ENCODE measurements around the gene SETD1A.

The SETD1A gene

DNA sequence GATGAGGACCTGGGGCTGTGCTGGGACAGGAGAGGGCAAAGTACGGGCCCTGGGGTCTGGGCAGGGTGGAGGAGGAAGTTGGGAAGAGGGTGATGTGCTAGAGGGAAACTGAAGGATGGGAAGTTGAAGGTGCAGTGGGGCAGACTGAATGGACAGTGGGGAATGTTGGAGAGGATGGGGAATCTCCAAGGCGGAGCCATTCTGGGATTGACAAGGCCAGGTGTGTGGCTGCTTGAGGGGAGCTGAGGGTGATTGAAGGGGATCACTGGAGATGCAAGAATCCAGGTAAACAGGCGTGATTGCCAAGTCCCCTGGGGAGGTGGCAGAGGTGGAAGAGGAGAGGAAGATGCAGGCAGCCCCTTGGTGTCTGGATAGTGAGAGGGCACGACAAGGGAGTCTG lies 18.9 kb downstream of the SETD1A start:
- DNase-seq: no peak
- in situ Hi-C loops (cut with MboI; ENCODE audit: low pct_unique_long_range_greater_than_20kb, low sequenced_read_pairs): no loop called here

DNA sequence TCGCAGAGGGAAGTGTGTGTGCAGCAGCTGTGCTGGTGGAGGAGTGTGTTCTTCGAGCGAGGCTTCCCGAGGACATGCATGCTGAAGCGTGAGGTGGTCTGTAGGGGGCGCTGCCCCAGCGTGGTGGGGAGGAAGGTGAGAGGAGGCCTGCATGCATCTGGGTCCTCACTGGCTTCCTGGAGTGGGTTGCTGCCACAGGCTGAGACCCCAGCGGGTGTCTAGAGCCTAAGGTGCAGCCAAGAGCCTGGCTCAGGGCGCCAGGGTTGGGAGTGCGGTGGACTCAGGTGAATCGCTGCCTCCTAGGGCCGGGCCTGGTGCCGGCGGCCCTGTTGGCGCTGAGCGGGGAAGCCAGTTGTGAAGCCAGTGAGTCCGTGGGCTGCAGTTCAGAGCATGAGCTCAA lies 19.9 kb downstream of the SETD1A start:
- DNase-seq: peak; percentile 37
- in situ Hi-C loops (cut with MboI; ENCODE audit: low pct_unique_long_range_greater_than_20kb, low sequenced_read_pairs): no loop called here

DNA sequence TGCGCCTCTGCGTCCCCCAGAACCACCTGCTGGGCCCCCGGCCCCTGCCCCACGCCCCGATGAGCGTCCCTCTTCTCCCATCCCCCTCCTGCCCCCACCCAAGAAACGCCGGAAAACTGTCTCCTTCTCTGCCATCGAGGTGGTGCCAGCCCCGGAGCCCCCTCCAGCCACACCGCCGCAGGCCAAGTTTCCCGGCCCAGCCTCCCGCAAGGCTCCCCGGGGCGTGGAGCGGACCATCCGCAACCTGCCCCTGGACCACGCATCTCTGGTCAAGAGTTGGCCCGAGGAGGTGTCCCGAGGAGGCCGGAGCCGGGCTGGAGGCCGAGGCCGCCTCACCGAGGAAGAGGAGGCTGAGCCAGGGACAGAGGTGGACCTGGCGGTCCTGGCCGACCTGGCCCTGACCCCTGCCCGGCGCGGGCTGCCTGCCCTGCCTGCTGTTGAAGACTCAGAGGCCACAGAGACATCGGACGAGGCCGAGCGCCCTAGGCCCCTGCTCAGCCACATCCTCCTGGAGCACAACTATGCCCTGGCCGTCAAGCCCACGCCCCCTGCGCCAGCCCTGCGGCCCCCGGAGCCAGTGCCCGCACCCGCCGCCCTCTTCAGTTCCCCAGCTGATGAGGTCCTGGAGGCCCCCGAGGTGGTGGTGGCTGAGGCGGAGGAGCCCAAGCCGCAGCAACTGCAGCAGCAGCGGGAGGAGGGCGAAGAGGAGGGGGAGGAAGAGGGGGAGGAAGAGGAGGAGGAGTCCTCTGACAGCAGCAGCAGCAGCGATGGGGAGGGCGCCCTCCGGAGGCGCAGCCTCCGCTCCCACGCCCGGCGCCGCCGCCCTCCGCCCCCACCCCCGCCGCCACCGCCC lies 21.8 kb downstream of the SETD1A start:
- DNase-seq: no peak
- in situ Hi-C loops (cut with MboI; ENCODE audit: low pct_unique_long_range_greater_than_20kb, low sequenced_read_pairs): no loop called here

DNA sequence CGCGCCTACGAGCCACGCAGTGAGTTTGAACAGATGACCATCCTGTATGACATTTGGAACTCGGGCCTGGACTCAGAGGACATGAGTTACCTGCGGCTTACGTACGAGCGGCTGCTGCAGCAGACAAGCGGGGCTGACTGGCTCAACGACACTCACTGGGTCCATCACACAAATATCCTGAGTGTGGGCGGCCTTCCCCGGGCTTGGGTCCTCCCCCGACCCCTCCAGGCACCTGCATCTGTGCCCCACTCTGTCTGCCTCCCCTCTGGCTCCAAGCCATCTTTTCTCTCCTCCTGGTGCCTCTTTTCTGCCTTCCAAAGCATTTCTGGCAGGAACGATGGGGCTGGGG lies 22.4 kb downstream of the SETD1A start:
- in situ Hi-C loops (cut with MboI; ENCODE audit: low pct_unique_long_range_greater_than_20kb, low sequenced_read_pairs): no loop called here
- no peak for DNase-seq

DNA sequence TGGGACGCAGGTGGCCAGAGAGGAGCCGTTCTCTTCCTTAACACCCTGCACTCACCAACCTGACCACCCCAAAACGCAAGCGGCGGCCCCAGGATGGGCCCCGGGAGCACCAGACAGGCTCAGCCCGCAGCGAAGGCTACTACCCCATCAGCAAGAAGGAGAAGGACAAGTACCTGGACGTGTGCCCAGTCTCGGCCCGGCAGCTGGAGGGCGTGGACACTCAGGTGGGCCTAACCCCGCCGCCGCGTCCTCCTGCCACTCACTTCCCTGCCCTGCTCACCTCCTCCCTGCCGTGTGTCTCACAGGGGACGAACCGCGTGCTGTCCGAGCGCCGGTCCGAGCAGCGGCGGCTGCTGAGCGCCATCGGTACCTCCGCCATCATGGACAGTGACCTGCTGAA lies 22.9 kb downstream of the SETD1A start:
- DNase-seq: no peak
- in situ Hi-C loops (cut with MboI; ENCODE audit: low pct_unique_long_range_greater_than_20kb, low sequenced_read_pairs): no loop called here

DNA sequence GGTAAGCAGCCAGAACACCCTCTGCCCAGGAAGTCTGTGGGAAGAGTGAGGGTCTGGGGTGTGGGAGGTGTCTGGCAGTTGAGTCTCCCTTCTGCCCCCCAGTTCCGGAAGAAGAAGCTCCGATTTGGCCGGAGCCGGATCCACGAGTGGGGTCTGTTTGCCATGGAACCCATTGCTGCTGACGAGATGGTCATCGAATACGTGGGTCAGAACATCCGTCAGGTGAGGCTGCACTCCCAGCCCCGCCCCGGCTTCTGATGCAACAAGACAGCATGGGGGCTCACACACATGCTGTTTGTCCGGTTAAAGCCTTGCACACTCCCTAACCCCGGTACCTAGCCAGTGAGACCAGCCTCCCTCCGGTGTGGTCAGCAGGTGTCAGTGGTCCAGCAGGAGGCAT lies 23.4 kb downstream of the SETD1A start:
- in situ Hi-C loops (cut with MboI; ENCODE audit: low pct_unique_long_range_greater_than_20kb, low sequenced_read_pairs): no loop called here
- no peak for DNase-seq

DNA sequence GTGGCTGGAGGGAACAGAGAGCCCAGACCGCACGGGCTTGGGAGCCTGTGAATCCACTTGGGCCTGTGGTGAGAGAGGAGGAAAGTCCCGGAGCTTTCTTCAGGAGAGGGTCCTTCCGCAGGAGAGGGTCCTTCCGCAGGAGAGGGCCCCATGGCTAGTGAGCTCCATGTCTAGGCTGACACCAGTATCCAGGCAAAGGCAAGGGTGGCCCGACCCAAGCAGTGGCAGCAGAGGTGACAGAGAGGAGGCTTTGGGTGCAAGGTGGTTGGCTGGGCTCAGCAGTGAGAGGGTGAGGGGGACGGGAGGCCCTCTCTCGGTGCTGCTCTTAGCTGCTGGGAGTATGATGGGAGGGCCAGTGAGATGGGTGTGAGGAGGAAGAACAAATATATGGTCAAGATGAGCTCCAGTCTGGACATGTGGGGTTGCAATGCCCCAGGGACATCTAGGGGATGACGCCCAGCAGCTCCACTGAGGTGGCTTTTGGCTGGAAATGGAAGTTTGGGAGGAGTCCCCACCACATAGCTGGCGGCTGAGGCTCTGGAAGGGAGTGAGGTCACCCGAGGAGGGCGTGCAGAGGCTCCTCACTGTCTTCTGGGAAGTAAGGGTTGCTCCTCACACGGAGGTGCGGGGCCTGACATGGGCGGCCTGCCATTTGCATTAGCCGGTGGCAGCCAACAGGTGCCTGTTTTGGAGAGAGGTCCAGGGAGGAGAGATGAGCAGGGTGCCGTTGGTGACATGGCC lies 25.2 kb downstream of the SETD1A start:
- DNase-seq: no peak
- in situ Hi-C loops (cut with MboI; ENCODE audit: low pct_unique_long_range_greater_than_20kb, low sequenced_read_pairs): no loop called here

DNA sequence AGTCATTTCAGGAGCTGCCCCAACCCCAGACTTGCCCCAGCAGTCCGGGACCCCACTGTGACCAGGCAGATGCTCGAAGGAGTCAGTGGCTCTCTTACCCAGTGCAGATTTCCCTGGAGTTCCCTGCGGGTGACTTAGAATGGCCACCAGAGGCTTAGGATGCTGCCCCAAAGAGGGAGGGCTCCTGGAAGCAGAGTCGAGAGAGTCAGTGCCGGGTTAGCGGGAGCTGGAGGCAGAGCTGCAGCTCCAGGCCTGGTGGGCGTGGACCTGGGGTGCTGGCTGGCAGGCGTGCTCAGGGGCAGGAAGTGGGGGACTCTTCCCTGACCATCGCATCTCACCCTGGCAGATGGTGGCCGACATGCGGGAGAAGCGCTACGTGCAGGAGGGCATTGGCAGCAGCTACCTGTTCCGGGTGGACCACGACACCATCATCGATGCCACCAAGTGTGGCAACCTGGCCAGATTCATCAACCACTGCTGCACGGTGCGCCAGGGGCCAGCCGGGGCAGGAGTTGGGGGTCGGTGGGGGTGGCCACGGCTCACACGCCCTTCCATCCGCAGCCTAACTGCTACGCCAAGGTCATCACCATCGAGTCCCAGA lies 25.8 kb downstream of the SETD1A start:
- no peak for DNase-seq
- in situ Hi-C loops (cut with MboI; ENCODE audit: low pct_unique_long_range_greater_than_20kb, low sequenced_read_pairs): no loop called here

DNA sequence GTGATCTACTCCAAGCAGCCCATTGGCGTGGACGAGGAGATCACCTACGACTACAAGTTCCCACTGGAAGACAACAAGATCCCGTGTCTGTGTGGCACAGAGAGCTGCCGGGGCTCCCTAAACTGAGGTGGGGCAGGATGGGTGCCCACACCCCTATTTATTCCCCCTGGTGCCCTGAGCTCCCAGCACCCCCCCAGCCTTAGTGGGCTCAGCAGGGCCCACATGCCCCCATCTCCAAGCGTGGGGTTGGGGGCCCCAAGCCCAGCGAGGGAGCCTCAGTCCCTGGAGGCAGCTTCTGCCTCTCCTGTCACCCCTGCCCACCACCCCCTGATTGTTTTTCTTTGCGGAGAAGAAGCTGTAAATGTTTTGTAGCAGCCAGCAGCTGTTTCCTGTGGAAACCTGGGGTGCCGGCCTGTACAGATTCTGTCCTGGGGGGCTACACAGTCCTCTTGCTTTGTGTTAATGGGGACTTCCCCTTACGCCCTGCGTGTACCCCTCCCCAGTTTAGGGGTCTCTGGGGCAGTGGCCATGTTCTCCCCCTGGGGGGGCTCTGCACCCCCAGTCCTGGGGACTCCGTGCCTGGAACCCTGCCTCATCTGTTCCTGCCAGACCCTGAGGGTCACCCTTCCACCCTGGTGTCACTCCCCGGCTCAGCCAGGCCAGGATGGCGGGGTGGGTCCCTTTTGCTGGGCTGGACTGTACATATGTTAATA lies 26.5 kb downstream of the SETD1A start:
- in situ Hi-C loops (cut with MboI; ENCODE audit: low pct_unique_long_range_greater_than_20kb, low sequenced_read_pairs): no loop called here
- DNase-seq: no peak

DNA sequence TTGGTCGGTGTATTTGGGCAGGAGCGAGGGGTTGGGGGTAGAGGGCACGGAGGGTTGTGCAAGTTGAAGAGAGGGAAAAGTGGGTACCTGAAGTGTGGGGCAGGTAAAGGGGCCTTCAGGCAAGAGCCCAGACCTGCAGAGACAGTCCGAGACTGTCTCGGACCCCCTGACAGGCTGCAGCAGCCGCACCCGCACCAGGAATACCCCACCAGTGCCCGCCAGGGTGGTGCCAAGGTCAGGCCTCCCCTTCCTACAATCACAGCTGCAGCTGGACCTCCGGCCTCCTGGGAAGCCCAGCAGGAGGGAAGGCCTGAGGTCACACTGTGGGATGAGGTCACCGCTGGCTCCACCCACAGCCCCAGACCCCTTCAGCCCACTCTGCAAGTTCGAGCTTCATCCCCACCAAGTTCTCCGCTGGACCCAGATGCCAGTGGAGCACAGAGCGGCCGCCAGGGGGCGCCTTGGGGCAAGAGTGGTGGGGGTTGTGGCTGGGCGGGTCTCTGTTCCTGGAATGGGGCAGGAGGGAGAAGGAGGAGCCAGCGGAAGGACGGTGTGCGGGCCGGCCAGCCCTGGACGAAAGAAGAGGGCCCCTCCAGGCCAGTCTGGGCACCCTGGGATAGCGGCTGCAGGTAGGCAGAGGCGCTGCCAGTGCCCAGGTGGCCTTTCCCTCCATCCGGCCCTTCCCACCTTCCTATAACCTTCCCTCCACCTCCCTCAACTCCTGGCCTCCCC lies 27.3 kb downstream of the SETD1A start, which contains the start of gene HSD3B7:
HSD3B7 (plus strand) TSS at position 539 of the 732 bp plus-strand sequence. CDS start 452 bp downstream, outside the sequence.
- DNase-seq: peak; percentile 85
- in situ Hi-C loops (cut with MboI; ENCODE audit: low pct_unique_long_range_greater_than_20kb, low sequenced_read_pairs): no loop called here

DNA sequence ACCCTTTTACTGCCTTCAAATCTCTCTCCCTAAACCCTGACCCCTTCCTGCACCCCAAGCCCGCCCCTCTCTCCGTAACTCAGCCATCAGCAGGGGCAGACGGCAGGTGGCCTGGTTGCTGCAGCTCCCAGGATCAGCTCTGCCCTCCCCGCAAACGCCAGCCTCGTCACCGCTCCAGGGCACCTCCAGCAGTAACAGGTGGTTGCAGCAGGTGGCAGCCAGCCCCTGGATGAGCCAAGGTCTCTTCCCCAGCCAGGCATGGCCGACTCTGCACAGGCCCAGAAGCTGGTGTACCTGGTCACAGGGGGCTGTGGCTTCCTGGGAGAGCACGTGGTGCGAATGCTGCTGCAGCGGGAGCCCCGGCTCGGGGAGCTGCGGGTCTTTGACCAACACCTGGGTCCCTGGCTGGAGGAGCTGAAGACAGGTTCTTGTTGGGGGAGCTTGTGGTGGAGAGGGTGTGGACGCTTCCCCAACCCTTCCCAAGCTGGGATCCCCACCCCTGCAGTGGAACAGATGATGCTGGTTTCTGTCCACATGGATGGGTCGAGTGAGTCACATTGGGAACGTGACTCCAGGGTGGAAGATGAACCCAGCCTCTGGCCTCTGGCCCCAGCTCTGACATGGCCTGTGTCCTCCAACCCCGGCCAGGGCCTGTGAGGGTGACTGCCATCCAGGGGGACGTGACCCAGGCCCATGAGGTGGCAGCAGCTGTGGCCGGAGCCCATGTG lies 28.0 kb downstream of the SETD1A start:
- no peak for DNase-seq
- in situ Hi-C loops (cut with MboI; ENCODE audit: low pct_unique_long_range_greater_than_20kb, low sequenced_read_pairs): no loop called here

DNA sequence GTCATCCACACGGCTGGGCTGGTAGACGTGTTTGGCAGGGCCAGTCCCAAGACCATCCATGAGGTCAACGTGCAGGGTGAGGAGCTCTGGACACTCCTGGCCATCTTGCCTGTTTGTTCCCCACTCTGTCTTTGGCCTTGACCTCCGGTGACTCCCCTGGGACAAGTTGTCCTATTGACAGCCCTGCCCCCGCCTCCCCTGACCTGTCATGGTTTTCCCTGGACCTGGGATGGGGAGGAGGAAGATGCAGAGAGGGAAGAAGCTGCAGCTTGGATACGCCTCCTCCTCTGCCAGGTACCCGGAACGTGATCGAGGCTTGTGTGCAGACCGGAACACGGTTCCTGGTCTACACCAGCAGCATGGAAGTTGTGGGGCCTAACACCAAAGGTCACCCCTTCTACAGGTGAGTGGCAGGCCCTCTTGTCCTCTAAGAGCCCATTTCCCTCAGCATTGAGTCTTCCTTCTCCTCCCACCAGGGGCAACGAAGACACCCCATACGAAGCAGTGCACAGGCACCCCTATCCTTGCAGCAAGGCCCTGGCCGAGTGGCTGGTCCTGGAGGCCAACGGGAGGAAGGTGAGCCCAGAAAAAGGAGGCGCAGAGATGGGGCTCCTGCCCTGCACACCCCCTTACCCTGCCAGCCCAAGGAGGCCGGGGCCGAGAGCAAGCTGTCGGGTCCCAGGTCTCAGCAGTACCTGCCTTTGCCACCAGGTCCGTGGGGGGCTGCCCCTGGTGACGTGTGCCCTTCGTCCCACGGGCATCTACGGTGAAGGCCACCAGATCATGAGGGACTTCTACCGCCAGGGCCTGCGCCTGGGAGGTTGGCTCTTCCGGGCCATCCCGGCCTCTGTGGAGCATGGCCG lies 28.8 kb downstream of the SETD1A start:
- in situ Hi-C loops (cut with MboI; ENCODE audit: low pct_unique_long_range_greater_than_20kb, low sequenced_read_pairs): no loop called here

DNA sequence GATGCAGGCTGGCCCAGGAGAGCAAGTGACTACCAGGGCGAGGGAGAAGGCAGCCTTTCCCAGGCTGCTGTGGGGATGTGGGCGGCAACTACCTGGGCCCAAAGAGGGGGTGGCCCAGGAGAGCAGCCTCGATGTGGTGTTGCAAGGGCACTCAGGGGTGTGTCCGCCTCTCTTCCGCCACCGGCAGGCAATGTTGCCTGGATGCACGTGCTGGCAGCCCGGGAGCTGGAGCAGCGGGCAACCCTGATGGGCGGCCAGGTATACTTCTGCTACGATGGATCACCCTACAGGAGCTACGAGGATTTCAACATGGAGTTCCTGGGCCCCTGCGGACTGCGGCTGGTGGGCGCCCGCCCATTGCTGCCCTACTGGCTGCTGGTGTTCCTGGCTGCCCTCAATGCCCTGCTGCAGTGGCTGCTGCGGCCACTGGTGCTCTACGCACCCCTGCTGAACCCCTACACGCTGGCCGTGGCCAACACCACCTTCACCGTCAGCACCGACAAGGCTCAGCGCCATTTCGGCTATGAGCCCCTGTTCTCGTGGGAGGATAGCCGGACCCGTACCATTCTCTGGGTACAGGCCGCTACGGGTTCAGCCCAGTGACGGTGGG lies 30.1 kb downstream of the SETD1A start:
- DNase-seq: no peak
- in situ Hi-C loops (cut with MboI; ENCODE audit: low pct_unique_long_range_greater_than_20kb, low sequenced_read_pairs): no loop called here

More for the DNA sequence above, 28.8 kb downstream of the SETD1A start:
- DNase-seq: no peak

DNA sequence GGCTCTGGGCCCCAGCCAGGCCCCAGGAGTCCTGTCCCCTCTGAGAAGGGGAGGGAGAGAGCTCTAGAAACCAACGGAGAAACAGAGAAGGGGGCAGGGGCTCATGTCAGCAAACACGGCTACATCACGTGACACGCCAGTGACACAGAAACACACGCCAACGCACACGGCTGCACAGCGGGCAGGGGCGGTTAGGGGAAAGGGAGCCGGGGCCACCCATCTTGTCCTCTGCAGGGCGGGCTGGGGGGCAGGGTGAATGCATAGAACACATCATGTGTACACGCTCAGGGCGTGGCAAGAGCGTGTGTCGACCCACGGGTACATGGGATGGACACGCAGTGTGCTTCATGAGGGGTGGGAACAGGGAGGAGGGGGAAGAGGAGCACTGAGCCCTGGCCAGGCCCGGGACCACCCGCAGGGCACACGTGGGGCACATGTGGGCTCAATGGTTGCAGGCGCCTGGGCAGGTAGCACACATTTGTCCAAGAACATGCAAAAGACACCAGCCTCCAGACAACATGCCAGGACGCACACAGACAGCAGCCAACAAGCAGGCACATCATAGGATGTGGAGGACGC lies 32.0 kb downstream of the SETD1A start:
- no peak for DNase-seq
- in situ Hi-C loops (cut with MboI; ENCODE audit: low pct_unique_long_range_greater_than_20kb, low sequenced_read_pairs): no loop called here

DNA sequence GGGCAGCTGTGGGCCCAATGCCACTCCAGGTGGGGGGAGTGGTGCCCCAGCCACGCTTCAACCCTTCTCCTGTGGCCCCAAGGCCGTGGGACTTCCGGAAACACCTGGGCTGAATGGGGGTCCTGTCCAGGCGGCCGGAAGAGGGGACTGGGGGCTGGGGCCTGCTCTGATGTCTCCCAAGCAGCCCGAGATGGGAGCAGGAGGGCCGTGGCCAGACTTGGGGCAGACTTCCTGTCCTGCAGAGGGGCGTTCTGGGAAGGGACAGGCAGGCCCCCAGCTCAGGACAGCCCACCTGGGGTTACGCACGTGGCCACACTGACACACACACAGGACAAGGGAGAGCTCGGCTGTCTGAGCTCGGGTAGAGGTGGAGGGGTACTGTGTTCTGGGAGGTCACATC lies 32.6 kb downstream of the SETD1A start:
- in situ Hi-C loops (cut with MboI; ENCODE audit: low pct_unique_long_range_greater_than_20kb, low sequenced_read_pairs): no loop called here
- DNase-seq: no peak

DNA sequence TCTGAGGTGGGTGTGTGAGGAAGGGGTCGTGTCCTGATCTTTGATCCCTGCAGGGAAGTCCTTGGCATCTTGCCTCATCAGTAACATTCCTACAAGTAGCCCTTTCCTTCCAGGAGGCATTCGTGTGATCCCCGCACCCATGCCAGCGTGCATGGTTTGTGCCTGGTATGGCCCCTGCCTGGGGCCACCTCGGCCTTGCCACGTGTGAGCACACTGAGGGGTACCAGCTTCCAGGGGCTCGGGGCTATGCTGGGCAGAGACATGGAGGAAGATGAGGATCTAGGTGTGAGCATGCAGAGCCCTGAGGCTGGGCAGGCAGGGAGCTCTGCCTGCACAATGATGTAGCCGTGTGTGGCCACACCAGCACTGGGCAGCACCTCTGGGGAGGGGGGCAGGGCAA lies 33.5 kb downstream of the SETD1A start:
- DNase-seq: no peak
- in situ Hi-C loops (cut with MboI; ENCODE audit: low pct_unique_long_range_greater_than_20kb, low sequenced_read_pairs): no loop called here

DNA sequence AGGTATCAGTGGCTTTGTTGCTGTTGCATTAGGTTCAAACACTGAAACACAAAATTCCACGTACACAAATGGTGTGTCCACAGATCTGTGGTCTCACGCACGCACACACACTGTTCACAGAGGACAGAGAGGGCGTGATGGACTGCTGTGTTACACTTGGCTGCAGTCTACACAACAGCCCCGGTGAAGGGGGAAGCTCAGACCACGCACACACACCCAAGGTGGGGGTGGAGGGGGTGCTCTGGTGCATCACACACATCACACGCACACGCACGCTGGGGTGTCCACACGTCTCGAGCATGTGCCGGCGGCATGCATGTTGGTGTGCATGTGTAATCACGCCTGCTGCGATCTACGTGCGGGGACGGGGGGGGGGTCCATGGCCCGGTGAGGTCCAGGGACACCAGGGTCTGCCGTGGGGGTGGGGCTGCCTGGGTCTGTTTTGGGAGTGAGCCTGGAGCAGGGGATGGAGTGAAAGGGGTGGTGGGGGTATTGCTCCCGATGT lies 34.8 kb downstream of the SETD1A start:
- in situ Hi-C loops (cut with MboI; ENCODE audit: low pct_unique_long_range_greater_than_20kb, low sequenced_read_pairs): no loop called here
- no peak for DNase-seq
